GM21367 (cell line): ENCODE measurements around the gene PEX14.

ENCODE experiments used
- ATAC-seq: cut with Tn5 transposase; IDR thresholded peaks from one replicate; pipeline ENCODE4 v1.9.1; 2021; ENCODE audit not compliant: unreplicated experiment

Gene PEX14

GRCh38 chr1:10678402-10678801 lies 203.7 kb downstream of the PEX14 start:
- ATAC-seq: no peak

- no peak for ATAC-seq
Measured at GRCh38 chr1:10678852-10679251, 204.1 kb downstream of the PEX14 start.

- ATAC-seq: no peak
Measured at GRCh38 chr1:10679496-10680220, 204.9 kb downstream of the PEX14 start.
